Neural crest cell (in vitro differentiated cells): ENCODE data around the gene SSNA1. TPM values are rescaled to one million over a fixed set of nuclear protein-coding genes. Genes with fewer than 3 reads are reported as not detected.

Experiments used
- DNase-seq: peaks from one replicate; pipeline ENCODE4 v3.0.0; 2021; ENCODE audit warnings: low read depth, mixed read lengths, low spot score
- H3K27ac Mint-ChIP-seq: one replicate; pipeline ENCODE4 v1.8.0; 2021; ENCODE audit warnings: mild to moderate bottlenecking, mixed read lengths; ENCODE audit not compliant: unreplicated experiment
- H3K27me3 Mint-ChIP-seq: 2 replicates; pipeline ENCODE4 v1.8.0; 2021; ENCODE audit warnings: low read depth, mild to moderate bottlenecking, mixed read lengths
- H3K36me3 Mint-ChIP-seq: 2 replicates; pipeline ENCODE4 v1.8.0; 2021; ENCODE audit warnings: low read depth, mild to moderate bottlenecking, mixed read lengths
- H3K4me1 Mint-ChIP-seq: 2 replicates; pipeline ENCODE4 v1.8.0; 2021; ENCODE audit warnings: mixed read lengths
- H3K4me3 Mint-ChIP-seq: one replicate; pipeline ENCODE4 v1.8.0; 2021; ENCODE audit warnings: mild to moderate bottlenecking, mixed read lengths
- H3K9me3 Mint-ChIP-seq: 2 replicates; pipeline ENCODE4 v1.8.0; 2021; ENCODE audit warnings: mixed read lengths
- CTCF ChIP-seq: fragments of 200-600 bp; sonication (generic); conservative IDR thresholded peaks from 2 replicates; pipeline ENCODE4 v1.5.0; 2021; ENCODE audit warnings: antibody characterized with exemption, mild to moderate bottlenecking
- total RNA-seq: library from RNA; stranded (reverse); gene quantifications from 2 replicates; pipeline ENCODE4 v1.2.1, GENCODE V29; 2021

Gene SSNA1
- total RNA-seq, 1 donor from 2014 or later: 66.4 TPM

DNA sequence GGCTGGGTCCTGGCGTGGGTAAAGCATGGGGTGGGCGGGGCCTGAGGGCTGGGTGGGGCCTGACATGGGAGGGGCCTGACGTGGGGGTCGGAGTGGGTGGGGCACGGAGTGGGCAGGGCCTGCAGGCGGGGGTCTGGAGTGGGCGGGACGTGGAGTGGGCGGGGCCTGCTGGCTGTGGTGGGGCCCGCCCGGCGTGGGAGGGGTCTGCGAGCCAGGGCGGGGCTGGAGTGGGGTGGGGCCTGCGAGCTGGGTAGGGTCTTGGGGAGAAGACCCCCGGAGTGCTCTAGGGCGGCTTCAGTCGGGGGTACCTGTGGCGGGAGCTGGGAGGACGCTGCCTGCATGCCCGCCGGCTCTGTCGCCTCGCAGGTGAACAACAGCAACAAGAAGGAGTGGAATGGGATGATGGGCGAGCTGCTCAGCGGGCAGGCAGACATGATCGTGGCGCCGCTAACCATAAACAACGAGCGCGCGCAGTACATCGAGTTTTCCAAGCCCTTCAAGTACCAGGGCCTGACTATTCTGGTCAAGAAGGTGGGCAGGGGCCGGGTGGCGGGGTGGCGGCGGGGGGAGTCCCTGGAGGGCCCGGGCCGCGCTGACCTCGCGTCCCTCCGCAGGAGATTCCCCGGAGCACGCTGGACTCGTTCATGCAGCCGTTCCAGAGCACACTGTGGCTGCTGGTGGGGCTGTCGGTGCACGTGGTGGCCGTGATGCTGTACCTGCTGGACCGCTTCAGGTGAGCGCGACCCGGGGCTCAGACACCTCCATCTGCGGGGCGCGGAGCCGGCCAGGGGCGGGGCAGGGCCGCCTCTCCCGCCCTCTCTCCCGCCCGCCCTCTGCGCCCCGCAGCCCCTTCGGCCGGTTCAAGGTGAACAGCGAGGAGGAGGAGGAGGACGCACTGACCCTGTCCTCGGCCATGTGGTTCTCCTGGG lies 26.7 kb upstream of the SSNA1 start:
- no peak for DNase-seq
- Mint-ChIP-seq H3K4me1 (peaks cover 5% of the 10 kb centered on the region), H3K27me3 (peaks cover 94% of the 10 kb centered on the region), H3K27ac (no peak overlapping the region), H3K4me3 (no peak overlapping the region), H3K9me3 (no peaks in the 10 kb centered on the region), H3K36me3 (no peaks in the 10 kb centered on the region)
- no peak for TF ChIP-seq CTCF

GRCh38 chr9:137162505-137163364 lies 25.7 kb upstream of the SSNA1 start:
- TF ChIP-seq CTCF: no peak
- H3K9me3 Mint-ChIP-seq: no peaks in the 10 kb centered on the region
- H3K36me3 Mint-ChIP-seq: no peaks in the 10 kb centered on the region
- H3K4me1 Mint-ChIP-seq: peaks cover 5% of the 10 kb centered on the region
- peaks cover 96% of the 10 kb centered on the region for H3K27me3 Mint-ChIP-seq
- DNase-seq: no peak
- no peak overlapping the region for H3K27ac Mint-ChIP-seq
- H3K4me3 Mint-ChIP-seq: no peak overlapping the region

GRCh38 chr9:137163365-137163715 lies 25.1 kb upstream of the SSNA1 start:
- Mint-ChIP-seq H3K27me3 (peaks cover 94% of the 10 kb centered on the region), H3K4me1 (peaks cover 5% of the 10 kb centered on the region), H3K4me3 (no peak overlapping the region), H3K36me3 (no peaks in the 10 kb centered on the region), H3K9me3 (no peaks in the 10 kb centered on the region), H3K27ac (no peak overlapping the region)
- DNase-seq: no peak
- no peak for TF ChIP-seq CTCF

GRCh38 chr9:137163805-137164204 lies 24.7 kb upstream of the SSNA1 start:
- no peak overlapping the region for H3K4me3 Mint-ChIP-seq

More at GRCh38 chr9:137163805-137164204, 24.7 kb upstream of the SSNA1 start:
- Mint-ChIP-seq H3K27ac (no peak overlapping the region), H3K4me1 (peaks cover 5% of the 10 kb centered on the region), H3K27me3 (peaks cover 93% of the 10 kb centered on the region), H3K36me3 (no peaks in the 10 kb centered on the region), H3K9me3 (no peaks in the 10 kb centered on the region)
- no peak for DNase-seq
- TF ChIP-seq CTCF: no peak
